Retinal pigment epithelial cell (primary cell): ENCODE measurements around the gene CLEC18C.
"Not testable (repeated sequence)": the region's sequence is repeated elsewhere in the genome, so short reads cannot be mapped to it uniquely, and the experiment has no call there.

Experiments
- DNase-seq: peaks from one replicate; pipeline ENCODE4 v3.0.0-alpha.2; 2010; ENCODE audit warnings: low read depth
- H3K4me3 ChIP-seq: 2 replicates; pipeline ENCODE4 v1.5.1; 2011; ENCODE audit warnings: mild to moderate bottlenecking, low read length, control low read depth, moderate library complexity

The CLEC18C gene

GRCh38 chr16:70190574-70190973 lies 17.0 kb downstream of the CLEC18C start:
- not testable (repeated sequence) for H3K4me3 ChIP-seq, DNase-seq

DNA sequence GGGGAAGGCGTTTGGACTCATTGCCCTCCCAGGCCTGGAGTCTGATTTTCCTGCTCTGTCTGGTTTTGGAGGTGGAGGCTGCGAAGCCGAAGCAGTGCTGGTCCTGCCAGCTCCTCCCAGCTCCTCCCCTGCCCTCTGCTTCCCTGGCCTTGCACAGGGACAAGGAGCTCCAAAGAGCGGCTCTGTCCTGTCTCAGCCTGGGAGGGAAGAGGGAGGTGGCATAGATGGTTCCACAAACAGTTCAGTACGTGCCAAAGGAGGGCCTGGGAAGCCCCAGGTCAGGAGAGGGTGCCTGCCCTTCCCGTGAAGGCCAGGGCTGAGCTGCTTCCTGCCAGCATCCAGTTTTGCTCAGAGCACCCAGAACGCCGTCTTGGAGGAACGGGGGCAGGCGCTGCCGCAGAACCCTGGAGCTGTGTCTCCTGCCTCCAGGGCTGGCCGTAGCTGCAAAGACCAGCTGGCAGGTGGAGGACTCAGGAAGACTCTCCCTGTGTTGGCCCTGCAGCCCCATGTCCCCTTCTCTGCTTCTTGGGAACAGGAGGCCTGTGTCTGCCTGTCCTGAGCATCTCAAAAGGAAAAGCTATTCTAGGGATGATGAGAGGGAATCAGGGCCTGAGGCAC lies 23.2 kb downstream of the CLEC18C start:
- DNase-seq, H3K4me3 ChIP-seq: not testable (repeated sequence)

DNA sequence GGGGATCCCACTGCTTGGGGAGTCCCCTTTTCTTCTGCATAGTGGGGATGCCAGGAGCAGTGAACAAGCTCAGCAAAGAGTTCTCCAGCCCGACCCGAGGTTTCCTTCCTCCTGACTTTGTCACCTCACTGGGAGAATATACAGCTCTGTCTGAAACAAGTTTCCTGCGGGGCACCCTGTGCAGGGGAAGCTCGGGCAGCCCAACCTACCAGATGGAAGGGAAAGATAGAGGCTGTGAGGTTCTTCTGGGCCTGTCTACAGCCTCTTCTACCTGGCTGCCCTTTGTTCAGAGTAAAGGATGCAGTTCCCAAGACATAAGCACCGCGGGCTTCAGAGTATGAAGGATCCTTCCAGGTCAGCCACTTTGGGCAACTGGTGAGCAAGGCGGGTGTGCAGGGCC lies 24.0 kb downstream of the CLEC18C start:
- DNase-seq, H3K4me3 ChIP-seq: not testable (repeated sequence)

- DNase-seq, H3K4me3 ChIP-seq: not testable (repeated sequence)
These were observed 24.6 kb downstream of the CLEC18C start for GRCh38 chr16:70198230-70198629.

DNA sequence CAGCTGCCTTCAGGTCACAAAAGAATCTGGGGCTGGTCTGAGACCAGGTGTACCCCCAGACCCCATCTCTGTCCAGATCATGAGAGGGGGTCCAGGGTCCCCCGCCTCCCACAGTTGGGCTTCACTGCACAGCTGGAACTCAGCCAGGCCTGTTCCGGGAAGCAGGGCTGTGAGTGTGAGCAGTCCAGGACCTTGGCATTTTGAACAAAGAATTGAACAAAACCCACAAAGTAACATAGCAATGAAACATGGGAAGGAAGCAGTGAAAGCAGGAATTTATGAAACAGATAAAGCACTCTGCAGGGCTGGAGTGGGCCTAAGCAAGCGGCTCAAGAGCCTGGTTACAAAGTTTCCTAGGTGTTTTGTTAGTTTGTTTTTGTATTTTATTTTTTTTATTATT lies 25.1 kb downstream of the CLEC18C start:
- not testable (repeated sequence) for H3K4me3 ChIP-seq, DNase-seq

GRCh38 chr16:70199170-70199569 lies 25.6 kb downstream of the CLEC18C start:
- not testable (repeated sequence) for DNase-seq, H3K4me3 ChIP-seq

DNA sequence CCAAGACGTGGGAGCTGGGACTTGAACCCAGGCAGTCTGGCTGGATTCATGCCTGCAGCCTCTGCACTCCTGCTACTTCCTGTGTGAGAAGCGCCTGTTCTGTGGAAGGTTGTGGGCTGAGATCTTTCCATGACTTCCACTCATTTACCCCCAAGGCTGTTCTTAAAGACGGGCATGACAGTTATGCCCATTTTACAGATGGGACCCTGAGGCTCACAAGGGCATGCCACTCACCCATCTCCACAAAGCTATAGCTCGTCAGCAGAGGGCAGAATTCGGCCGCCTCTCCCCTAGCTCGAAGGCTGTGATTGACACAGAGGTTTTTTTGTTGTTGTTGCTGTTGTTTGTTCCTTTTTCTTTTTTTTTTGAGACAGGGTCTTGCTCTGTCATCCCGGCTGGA lies 26.5 kb downstream of the CLEC18C start:
- not testable (repeated sequence) for DNase-seq, H3K4me3 ChIP-seq

- H3K4me3 ChIP-seq, DNase-seq: not testable (repeated sequence)
These were observed 29.9 kb downstream of the CLEC18C start for GRCh38 chr16:70203508-70203907.

GRCh38 chr16:70204010-70204409 lies 30.4 kb downstream of the CLEC18C start:
- not testable (repeated sequence) for H3K4me3 ChIP-seq, DNase-seq

GRCh38 chr16:70204668-70205405 lies 31.2 kb downstream of the CLEC18C start:
- DNase-seq: not testable (repeated sequence)

DNA sequence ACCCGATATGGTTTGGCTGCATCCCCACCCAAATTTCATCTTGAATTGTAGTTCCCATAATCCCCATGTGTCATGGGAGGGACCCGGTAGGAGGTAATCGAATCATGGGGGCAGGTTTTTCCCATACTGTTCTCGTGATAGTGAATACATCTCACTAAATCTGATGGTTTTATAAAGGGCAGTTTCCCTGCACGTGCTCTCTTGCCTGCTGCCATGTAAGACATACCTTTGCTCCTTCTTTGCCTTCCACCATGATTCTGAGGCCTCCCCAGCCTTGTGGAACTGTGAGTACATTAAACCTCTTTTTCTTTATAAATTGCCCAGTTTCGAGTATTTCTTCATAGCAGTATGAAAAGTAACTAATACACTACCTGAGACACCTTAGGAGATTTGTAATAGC lies 32.8 kb downstream of the CLEC18C start:
- not testable (repeated sequence) for H3K4me3 ChIP-seq, DNase-seq

More at GRCh38 chr16:70204668-70205405, 31.2 kb downstream of the CLEC18C start:
- not testable (repeated sequence) for H3K4me3 ChIP-seq

DNA sequence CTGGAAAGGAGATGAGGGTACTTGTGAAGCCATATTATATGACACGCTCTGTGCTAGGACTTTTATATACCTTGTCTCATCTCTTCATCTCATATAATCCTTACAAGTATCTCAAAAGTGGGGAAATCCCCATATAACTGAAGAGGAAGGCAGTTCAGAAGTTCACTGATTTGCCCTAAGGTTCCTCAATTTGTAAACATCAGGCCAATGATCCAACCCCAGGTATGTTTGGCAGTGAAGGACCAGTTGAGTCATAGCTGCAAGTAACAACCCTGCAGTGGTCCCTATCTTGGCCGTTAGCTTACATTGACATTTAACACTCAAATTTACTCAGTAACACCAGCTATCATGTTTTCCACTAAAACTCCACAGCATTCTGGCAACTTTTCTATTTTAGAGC lies 45.0 kb downstream of the CLEC18C start:
- not testable (repeated sequence) for H3K4me3 ChIP-seq, DNase-seq

DNA sequence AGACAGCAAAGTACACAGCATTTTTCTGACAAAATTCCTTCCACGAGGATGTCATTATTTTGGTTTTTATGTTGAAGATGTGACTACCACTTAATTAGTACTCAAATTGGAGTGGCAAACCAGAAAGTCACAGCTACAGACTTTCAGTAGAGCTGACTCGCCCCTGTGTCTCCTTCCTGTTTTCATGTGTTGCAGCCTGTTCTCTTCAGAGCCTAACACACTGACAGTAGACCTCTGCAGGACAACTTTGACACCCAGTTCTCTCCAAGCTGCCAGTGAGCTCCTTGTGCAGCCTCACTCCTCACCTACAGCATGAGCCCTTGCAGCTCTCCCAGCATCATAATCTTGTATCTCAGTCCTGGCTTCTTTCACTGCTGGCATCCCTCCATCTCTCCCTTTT lies 49.0 kb downstream of the CLEC18C start:
- H3K4me3 ChIP-seq: not testable (repeated sequence)

GRCh38 chr16:70223216-70223615 lies 49.6 kb downstream of the CLEC18C start:
- DNase-seq, H3K4me3 ChIP-seq: not testable (repeated sequence)

More for the DNA sequence above, 49.0 kb downstream of the CLEC18C start:
- not testable (repeated sequence) for DNase-seq

DNA sequence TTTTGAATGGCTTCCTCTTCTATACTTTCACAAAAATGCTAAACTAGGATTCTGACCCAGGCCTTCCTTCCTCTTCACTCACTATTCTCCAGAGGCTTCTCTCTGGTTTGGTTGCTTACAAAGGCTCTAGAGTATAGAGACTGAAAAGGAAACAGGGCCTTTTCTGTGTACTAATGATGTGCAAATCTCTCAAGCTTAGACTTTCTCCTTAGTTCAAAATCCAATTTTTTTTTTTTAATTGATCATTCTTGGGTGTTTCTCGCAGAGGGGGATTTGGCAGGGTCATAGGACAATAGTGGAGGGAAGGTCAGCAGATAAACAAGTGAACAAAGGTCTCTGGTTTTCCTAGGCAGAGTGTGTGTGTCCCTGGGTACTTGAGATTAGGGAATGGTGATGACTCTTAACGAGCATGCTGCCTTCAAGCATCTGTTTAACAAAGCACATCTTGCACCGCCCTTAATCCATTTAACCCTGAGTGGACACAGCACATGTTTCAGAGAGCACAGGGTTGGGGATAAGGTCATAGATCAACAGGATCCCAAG lies 50.5 kb downstream of the CLEC18C start:
- not testable (repeated sequence) for DNase-seq, H3K4me3 ChIP-seq

DNA sequence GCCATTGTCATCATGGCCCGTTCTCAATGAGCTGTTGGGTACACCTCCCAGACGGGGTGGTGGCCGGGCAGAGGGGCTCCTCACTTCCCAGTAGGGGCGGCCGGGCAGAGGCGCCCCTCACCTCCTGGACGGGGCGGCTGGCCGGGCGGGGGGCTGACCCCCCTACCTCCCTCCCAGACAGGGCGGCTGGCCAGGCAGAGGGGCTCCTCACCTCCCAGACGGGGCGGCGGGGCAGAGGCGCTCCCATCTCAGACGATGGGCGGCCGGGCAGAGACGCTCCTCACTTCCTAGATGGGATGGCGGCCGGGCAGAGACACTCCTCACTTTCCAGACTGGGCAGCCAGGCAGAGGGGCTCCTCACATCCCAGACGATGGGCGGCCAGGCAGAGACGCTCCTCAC lies 51.1 kb downstream of the CLEC18C start:
- H3K4me3 ChIP-seq, DNase-seq: not testable (repeated sequence)

- not testable (repeated sequence) for DNase-seq, H3K4me3 ChIP-seq
These were observed 51.8 kb downstream of the CLEC18C start for GRCh38 chr16:70225430-70225829.

- H3K4me3 ChIP-seq: not testable (repeated sequence)
These were observed 52.4 kb downstream of the CLEC18C start for GRCh38 chr16:70226024-70226423.

GRCh38 chr16:70231831-70232230 lies 58.2 kb downstream of the CLEC18C start:
- not testable (repeated sequence) for H3K4me3 ChIP-seq, DNase-seq

More at GRCh38 chr16:70226024-70226423, 52.4 kb downstream of the CLEC18C start:
- not testable (repeated sequence) for DNase-seq
